ENCODE measurements around the gene ZBTB22. TPM values are rescaled to one million over a fixed set of nuclear protein-coding genes. Genes with fewer than 3 reads are reported as not detected.
A peak's percentile ranks its signal among the peaks of the same experiment; 100 is the strongest.
"Not testable (repeated sequence)": the region's sequence is repeated elsewhere in the genome, so short reads cannot be mapped to it uniquely, and the experiment has no call there.

The ZBTB22 gene
- total RNA-seq, 1 donor from 2014 or later = 33.2 TPM

GRCh38 chr6:33288141-33288920, 29.2 kb downstream of the ZBTB22 start:
- no peak for TF ChIP-seq CTCF (IDR thresholded peaks at IDR 0.05; ENCODE audit: unreplicated experiment)
- Mint-ChIP-seq H3K27me3 (ENCODE audit: low read depth) (no peaks in the 10 kb centered on the region), H3K4me1 (peaks cover 29% of the 10 kb centered on the region), H3K4me3 (peak overlapping the region; percentile 99), H3K9me3 (no peaks in the 10 kb centered on the region), H3K36me3 (peaks cover 12% of the 10 kb centered on the region), H3K27ac (peak overlapping the region; percentile 99)
- no peak for DNase-seq (ENCODE audit: low spot score in 2 of 2, unreplicated experiment in 2 of 2)

GRCh38 chr6:33286946-33287914, 30.3 kb downstream of the ZBTB22 start:
- Mint-ChIP-seq H3K4me1 (peaks cover 29% of the 10 kb centered on the region), H3K9me3 (no peaks in the 10 kb centered on the region), H3K36me3 (peaks cover 12% of the 10 kb centered on the region), H3K27me3 (ENCODE audit: low read depth) (no peaks in the 10 kb centered on the region), H3K27ac (no peak overlapping the region), H3K4me3 (peak overlapping the region; percentile 99)
- DNase-seq (ENCODE audit: low spot score in 2 of 2, unreplicated experiment in 2 of 2) = no peak
- no peak for TF ChIP-seq CTCF (IDR thresholded peaks at IDR 0.05; ENCODE audit: unreplicated experiment)

GRCh38 chr6:33285214-33285613, 32.3 kb downstream of the ZBTB22 start:
- not testable (repeated sequence) for H3K27me3 Mint-ChIP-seq (ENCODE audit: low read depth); H3K27ac Mint-ChIP-seq; H3K4me3 Mint-ChIP-seq; DNase-seq (ENCODE audit: low spot score in 2 of 2, unreplicated experiment in 2 of 2); H3K9me3 Mint-ChIP-seq
- Mint-ChIP-seq H3K4me1 (peaks cover 19% of the 10 kb centered on the region), H3K36me3 (peaks cover 16% of the 10 kb centered on the region)

GRCh38 chr6:33280539-33280938, 37.0 kb downstream of the ZBTB22 start:
- Mint-ChIP-seq H3K9me3 (no peaks in the 10 kb centered on the region), H3K36me3 (peaks cover 10% of the 10 kb centered on the region), H3K4me3 (no peak overlapping the region), H3K4me1 (peaks cover 19% of the 10 kb centered on the region), H3K27ac (no peak overlapping the region), H3K27me3 (ENCODE audit: low read depth) (no peaks in the 10 kb centered on the region)
- no peak for DNase-seq (ENCODE audit: low spot score in 2 of 2, unreplicated experiment in 2 of 2)
- no peak for TF ChIP-seq CTCF (IDR thresholded peaks at IDR 0.05; ENCODE audit: unreplicated experiment)

- no peaks in the 10 kb centered on the region for H3K27me3 Mint-ChIP-seq (ENCODE audit: low read depth)
- peaks cover 10% of the 10 kb centered on the region for H3K36me3 Mint-ChIP-seq
- no peaks in the 10 kb centered on the region for H3K9me3 Mint-ChIP-seq
- TF ChIP-seq CTCF (IDR thresholded peaks at IDR 0.05; ENCODE audit: unreplicated experiment) = peak; percentile 36
- H3K4me1 Mint-ChIP-seq = peaks cover 21% of the 10 kb centered on the region
- H3K4me3 Mint-ChIP-seq = no peak overlapping the region
- DNase-seq (ENCODE audit: low spot score in 2 of 2, unreplicated experiment in 2 of 2) = no peak
- H3K27ac Mint-ChIP-seq = no peak overlapping the region
These were observed 37.5 kb downstream of the ZBTB22 start for GRCh38 chr6:33279971-33280511.
